HG03135 (cell line): ENCODE data around the gene ANAPC16.
"Not testable (repeated sequence)": the region's sequence is repeated elsewhere in the genome, so short reads cannot be mapped to it uniquely, and the experiment has no call there.

Experiments
- ATAC-seq: cut with Tn5 transposase; IDR thresholded peaks from one replicate; pipeline ENCODE4 v1.9.1; 2021; ENCODE audit warnings: mild to moderate bottlenecking, moderate library complexity; ENCODE audit not compliant: unreplicated experiment

The ANAPC16 gene

GRCh38 chr10:72215611-72216549 is at the start of gene ANAPC16, which contains the start of gene ASCC1:
ANAPC16 (plus strand) TSS chr10:72216012; CDS start chr10:72223915, 7,903 bp downstream.
ASCC1 (minus strand) TSS chr10:72216276; CDS start chr10:72213298, 2,978 bp downstream.
- ATAC-seq, result peak; percentile 71

GRCh38 chr10:72167118-72167517 is 48.7 kb upstream of the ANAPC16 start:
- ATAC-seq, result no peak

- ATAC-seq, result no peak
Measured at GRCh38 chr10:72170263-72170662, 45.5 kb upstream of the ANAPC16 start.

DNA sequence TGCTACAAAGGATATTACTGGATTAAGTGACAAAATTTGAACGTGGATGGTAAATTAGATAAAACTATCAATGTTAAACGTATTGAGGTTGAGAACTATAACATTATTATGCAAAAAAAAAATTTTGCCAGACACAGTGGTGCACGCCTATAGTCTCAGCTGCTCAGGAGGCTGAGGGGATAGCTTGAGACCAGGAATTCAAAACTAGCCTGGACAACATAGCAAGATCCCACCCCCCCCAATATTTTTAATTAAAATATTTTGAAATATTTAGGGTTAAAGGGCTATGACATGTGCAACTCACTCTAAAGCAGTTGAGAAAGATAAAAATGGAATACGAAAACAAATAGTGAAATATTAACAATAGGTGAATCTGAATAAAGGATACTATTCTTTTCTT is 45.1 kb upstream of the ANAPC16 start:
- ATAC-seq, result no peak

GRCh38 chr10:72171175-72171630 is 44.6 kb upstream of the ANAPC16 start:
- no peak for ATAC-seq

- no peak for ATAC-seq
Measured at GRCh38 chr10:72173262-72173618, 42.6 kb upstream of the ANAPC16 start.

DNA sequence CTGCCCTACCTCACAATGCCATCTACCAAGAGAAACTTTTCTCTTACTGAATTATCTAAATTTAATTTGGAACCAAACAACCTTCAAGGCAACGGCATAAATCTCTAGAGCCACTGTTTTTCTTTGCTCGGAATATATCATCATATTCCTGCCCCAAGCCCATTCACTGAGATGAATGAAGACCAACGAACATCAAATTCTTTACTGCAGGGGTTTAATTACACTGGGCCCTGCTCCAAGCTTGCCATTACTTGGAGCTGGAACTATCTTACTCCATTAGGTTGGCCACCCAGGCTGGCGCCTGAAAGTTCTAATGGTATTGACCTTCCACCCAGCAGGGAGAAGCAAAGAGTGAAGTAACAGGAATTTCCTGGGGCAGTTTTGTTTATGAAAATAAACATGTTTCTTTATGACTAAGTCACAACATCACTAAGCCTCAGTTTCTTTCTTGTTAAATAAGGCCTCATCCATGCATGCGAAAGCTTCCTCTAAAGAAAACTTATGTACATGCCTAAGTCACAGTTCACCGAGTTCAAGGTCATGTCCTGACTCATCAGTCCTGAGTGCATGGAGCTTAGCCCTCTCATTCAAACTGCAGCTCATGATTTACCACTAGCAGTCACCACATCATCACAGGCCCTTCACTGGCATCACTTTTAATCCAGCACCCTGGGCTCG is 42.1 kb upstream of the ANAPC16 start:
- ATAC-seq, result no peak

- no peak for ATAC-seq
Measured at GRCh38 chr10:72174297-72174662, 41.5 kb upstream of the ANAPC16 start.

DNA sequence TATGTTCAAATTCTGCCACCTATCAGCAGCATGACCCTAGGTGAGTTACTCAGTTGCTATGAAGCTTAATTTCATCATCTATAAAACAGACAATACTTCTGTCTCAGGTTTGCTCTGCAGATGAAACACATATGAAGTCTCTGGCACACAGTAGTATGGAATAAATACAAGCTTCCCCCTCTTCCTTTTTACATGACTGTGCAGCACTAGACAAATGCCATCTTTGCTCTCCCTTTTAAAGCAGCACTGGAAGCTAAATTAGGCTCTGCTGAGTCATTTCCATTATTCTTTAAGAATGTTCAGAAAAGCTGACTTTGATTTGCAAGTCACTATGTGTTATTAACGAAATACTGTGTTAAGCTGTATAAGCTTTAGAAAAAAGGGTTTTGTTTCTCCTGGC is 40.7 kb upstream of the ANAPC16 start:
- no peak for ATAC-seq

- ATAC-seq, result no peak
Measured at GRCh38 chr10:72176701-72177100, 39.1 kb upstream of the ANAPC16 start.

GRCh38 chr10:72177454-72177853 is 38.4 kb upstream of the ANAPC16 start:
- no peak for ATAC-seq

DNA sequence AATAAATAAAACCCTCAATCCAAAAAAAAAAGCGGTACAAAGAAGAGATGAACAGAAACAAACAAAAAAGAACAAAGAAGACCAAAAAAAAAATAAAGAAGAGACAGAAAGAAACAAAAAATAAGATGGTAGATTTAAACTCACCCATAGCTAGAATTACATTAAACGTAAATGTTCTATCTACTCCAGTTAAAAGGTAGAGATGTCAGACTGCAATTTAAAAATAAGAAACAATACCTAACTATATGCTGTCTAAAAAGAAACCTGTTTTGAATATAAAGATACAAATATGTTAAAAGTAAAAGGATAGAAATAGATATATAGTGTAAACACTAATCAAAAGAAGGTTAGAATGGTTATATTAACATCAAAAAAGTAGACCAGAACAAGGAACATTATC is 31.7 kb upstream of the ANAPC16 start:
- no peak for ATAC-seq

DNA sequence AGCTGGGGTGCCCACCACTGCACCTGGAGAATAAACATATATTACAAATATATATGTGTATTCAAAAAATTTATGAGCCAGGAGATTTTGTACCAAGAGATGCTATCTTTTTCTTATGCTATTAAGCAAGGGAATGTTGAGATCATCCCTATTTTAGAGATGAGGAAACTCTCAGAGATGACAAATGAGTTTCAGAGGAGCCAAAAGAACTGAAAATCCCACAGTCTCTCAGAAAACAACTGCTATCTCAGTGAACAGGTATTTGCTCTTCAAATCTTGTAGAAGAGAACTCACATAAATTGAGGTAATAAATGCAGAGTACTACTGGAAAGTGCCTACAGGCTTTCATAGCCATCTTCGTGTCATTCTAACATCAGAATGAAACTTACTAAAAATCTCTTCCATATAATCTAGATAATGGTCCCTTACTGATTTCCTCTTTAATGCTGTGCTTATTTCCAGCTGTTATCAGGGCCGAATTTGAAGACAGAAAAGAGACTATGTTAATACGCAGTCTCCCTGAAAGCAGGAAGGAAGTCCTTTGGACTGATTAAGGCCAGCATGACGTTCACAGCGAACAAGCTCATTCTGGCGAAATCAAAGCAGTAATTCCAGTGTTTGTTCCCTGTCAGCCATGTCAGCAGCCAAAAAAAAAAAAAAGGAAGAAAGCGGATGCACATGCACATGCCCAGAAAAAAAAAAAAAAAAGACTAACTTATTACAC is 29.4 kb upstream of the ANAPC16 start:
- ATAC-seq, result no peak

DNA sequence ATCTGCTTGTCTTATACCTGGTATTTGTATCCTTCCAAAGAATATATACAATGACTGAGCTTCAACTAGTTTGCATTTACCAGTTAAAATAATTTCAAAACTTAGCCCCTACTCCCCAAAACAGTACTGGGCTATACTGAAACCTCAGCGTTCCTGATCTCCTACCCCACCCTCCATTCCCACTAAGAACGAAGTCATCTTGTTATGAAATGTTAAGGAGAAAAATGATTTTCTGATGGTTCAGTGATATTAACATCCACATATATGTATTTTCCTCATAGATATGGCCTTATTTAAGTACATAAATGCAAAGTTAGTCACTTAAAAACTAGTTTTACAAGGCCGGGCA is 28.9 kb upstream of the ANAPC16 start:
- ATAC-seq, result no peak

DNA sequence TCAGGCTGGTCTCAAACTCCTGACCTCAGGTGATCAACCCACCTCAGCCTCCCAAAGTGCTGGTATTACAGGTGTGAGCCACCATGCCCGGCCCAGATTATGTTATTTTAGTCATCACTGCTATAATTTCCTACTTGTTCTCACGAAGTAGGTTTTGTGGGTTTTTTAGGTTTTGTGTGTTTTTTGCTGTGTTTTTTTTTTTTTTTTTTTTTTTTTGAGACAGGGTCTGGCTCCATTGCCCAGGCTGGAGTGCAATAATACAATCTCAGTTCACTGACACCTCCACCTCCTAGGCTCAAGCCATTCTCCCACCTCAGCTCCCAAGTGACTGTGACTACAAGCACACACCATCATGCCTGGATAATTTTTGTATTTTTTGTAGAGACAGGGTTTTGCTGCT is 20.9 kb upstream of the ANAPC16 start:
- ATAC-seq, result no peak

- ATAC-seq, result no peak
Measured at GRCh38 chr10:72200883-72201282, 14.9 kb upstream of the ANAPC16 start.

DNA sequence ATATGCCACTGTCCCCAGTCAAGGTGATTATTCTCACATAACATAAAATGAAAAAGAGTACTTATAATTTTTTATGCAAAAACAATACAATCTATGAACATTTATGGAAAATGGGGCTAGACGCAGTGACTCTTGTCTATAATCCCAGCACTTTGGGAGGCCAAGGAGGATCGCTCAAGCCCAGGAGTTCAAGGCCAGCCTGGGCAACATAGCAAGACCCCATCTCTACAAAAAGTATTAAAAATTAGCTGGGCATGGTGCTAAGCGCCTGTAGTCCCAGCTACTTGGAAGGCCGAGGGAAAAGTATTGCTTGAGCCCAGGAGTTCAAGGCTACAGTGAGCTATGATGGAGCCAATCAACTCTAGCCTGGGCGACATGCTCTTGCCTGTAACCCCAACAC is 14.5 kb upstream of the ANAPC16 start:
- no peak for ATAC-seq

GRCh38 chr10:72204296-72204695 is 11.5 kb upstream of the ANAPC16 start:
- no peak for ATAC-seq

- no peak for ATAC-seq
Measured at GRCh38 chr10:72204724-72205123, 11.1 kb upstream of the ANAPC16 start.

- no peak for ATAC-seq
Measured at GRCh38 chr10:72206511-72207229, 9.1 kb upstream of the ANAPC16 start.

GRCh38 chr10:72208526-72208925 is 7.3 kb upstream of the ANAPC16 start:
- ATAC-seq, result not testable (repeated sequence)
